Hepatocyte (in vitro differentiated cells): ENCODE results near the gene FAAH2. TPM values are rescaled to one million over a fixed set of nuclear protein-coding genes. Genes with fewer than 3 reads are reported as not detected.

ENCODE experiments used
- DNase-seq: peaks from one replicate; pipeline ENCODE4 v3.0.0-alpha.2; 2016; ENCODE audit warnings: low spot score
- H2AFZ ChIP-seq: fragments of 200-600 bp; sonication (generic); 2 replicates; pipeline ENCODE4 v1.6.0; 2016; ENCODE audit warnings: antibody characterized with exemption, mild to moderate bottlenecking
- H3K27ac ChIP-seq: fragments of 200-600 bp; sonication (generic); 2 replicates; pipeline ENCODE4 v1.5.1; 2016; ENCODE audit warnings: mild to moderate bottlenecking
- H3K27me3 ChIP-seq: fragments of 200-600 bp; sonication (generic); 2 replicates; pipeline ENCODE4 v1.6.1; 2016
- H3K36me3 ChIP-seq: fragments of 200-600 bp; sonication (generic); replicated peaks from 2 replicates; pipeline ENCODE4 v1.5.1; 2016; ENCODE audit warnings: low read depth; ENCODE audit not compliant: insufficient read depth
- H3K4me1 ChIP-seq: fragments of 200-600 bp; sonication (generic); 2 replicates; pipeline ENCODE4 v1.5.1; 2016; ENCODE audit warnings: mild to moderate bottlenecking, moderate library complexity; ENCODE audit not compliant: insufficient read depth
- H3K4me2 ChIP-seq: fragments of 200-600 bp; sonication (generic); 2 replicates; pipeline ENCODE4 v1.6.0; 2016
- H3K4me3 ChIP-seq: fragments of 200-600 bp; sonication (generic); 2 replicates; pipeline ENCODE4 v1.5.1; 2016; ENCODE audit warnings: mild to moderate bottlenecking
- H3K79me2 ChIP-seq: fragments of 200-600 bp; sonication (generic); 2 replicates; pipeline ENCODE4 v1.6.0; 2017; ENCODE audit warnings: mild to moderate bottlenecking
- H3K9me2 ChIP-seq: fragments of 200-600 bp; sonication (generic); replicated peaks from 2 replicates; pipeline ENCODE4 v1.6.0; 2017; ENCODE audit warnings: mild to moderate bottlenecking; ENCODE audit not compliant: insufficient read depth
- H3K9me3 ChIP-seq: fragments of 200-600 bp; sonication (generic); 2 replicates; pipeline ENCODE4 v1.5.1; 2016; ENCODE audit warnings: low read depth, mild to moderate bottlenecking
- H4K20me1 ChIP-seq: fragments of 200-600 bp; sonication (generic); 2 replicates; pipeline ENCODE4 v1.6.0; 2016; ENCODE audit warnings: mild to moderate bottlenecking; ENCODE audit not compliant: insufficient read depth, poor library complexity, severe bottlenecking
- EZH2 ChIP-seq: fragments of 200-600 bp; sonication (generic); IDR thresholded peaks from 2 replicates; pipeline ENCODE4 v1.6.1; 2016; ENCODE audit warnings: antibody characterized with exemption, mild to moderate bottlenecking, borderline replicate concordance
- EZH2phosphoT487 ChIP-seq: fragments of 200-600 bp; sonication (generic); IDR thresholded peaks from one replicate; pipeline ENCODE4 v1.6.1; 2018; ENCODE audit warnings: antibody characterized with exemption, mild to moderate bottlenecking, low read depth, moderate library complexity; ENCODE audit not compliant: unreplicated experiment, severe bottlenecking
- WGBS: methylation state at CpG from one replicate; pipeline ENCODE4 v1.1.6; 2016; ENCODE audit warnings: low lambda C conversion rate; ENCODE audit errors: missing lambda C conversion rate; 5-methylcytosine and 5-hydroxymethylcytosine counted together
- polyA plus RNA-seq: library from polyadenylated mRNA; unstranded; fragments of >200 nt; fragmentation: Nextera tagmentation; extraction: Ambion mirVana; gene quantifications from 2 replicates; pipeline ENCODE4 v1.2.1, GENCODE V29; 2016
- total RNA-seq: library from RNA; depleted of rRNA; stranded (reverse); fragments of >200 nt; gene quantifications from 2 replicates; pipeline ENCODE4 v1.2.3, GENCODE V29; 2014
- TF ChIP-seq, protein P1 (sequence below): fragments of 200-600 bp; sonication (generic); IDR thresholded peaks from 2 replicates; pipeline ENCODE4 v1.5.1; 2016; ENCODE audit warnings: antibody characterized with exemption, mild to moderate bottlenecking; ENCODE audit not compliant: poor library complexity

FAAH2 gene
- total and polyA plus RNA-seq, 2 experiments from 2014 or later = 7.5 to 10.1 TPM

GRCh38 chrX:57270980-57271379, 15.5 kb upstream of the FAAH2 start:
- no peaks in the 10 kb centered on the region for H3K27me3 ChIP-seq
- H3K79me2 ChIP-seq = no peaks in the 10 kb centered on the region
- no peak overlapping the region for H3K4me3 ChIP-seq
- H3K27ac ChIP-seq = no peak overlapping the region
- H3K4me2 ChIP-seq = no peak overlapping the region
- H3K9me2 ChIP-seq = no peaks in the 10 kb centered on the region
- H2AFZ ChIP-seq = no peak overlapping the region
- DNase-seq = no peak
- TF ChIP-seq, protein P1, sequence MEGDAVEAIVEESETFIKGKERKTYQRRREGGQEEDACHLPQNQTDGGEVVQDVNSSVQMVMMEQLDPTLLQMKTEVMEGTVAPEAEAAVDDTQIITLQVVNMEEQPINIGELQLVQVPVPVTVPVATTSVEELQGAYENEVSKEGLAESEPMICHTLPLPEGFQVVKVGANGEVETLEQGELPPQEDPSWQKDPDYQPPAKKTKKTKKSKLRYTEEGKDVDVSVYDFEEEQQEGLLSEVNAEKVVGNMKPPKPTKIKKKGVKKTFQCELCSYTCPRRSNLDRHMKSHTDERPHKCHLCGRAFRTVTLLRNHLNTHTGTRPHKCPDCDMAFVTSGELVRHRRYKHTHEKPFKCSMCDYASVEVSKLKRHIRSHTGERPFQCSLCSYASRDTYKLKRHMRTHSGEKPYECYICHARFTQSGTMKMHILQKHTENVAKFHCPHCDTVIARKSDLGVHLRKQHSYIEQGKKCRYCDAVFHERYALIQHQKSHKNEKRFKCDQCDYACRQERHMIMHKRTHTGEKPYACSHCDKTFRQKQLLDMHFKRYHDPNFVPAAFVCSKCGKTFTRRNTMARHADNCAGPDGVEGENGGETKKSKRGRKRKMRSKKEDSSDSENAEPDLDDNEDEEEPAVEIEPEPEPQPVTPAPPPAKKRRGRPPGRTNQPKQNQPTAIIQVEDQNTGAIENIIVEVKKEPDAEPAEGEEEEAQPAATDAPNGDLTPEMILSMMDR = no peak
- no peak for TF ChIP-seq EZH2phosphoT487
- TF ChIP-seq EZH2 = no peak
- H3K9me3 ChIP-seq = peaks cover 6% of the 10 kb centered on the region
- 83% methylated on average over 3 of the region's 3 CpGs for WGBS
- H3K4me1 ChIP-seq = no peaks in the 10 kb centered on the region
- H4K20me1 ChIP-seq = no peaks in the 10 kb centered on the region
- no peaks in the 10 kb centered on the region for H3K36me3 ChIP-seq

DNA sequence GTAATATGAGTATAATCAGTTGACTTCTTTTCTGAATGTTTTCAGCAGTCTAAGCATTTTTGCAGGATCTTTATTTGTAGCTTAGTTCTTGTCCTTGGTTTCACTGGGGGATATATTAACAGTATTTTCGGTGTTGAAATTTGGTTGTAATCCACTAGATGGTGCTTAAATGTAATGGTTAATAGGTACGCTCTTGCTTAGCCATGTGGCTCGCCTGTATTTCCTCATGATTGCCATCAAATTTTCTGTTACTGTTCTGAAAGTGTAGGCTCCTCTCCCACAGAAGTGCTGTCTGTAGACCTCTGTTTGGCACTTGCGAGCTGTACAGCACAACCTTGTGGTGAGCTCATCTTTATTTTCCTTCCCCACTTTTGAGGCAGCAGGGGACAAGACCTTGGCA, 3.9 kb upstream of the FAAH2 start:
- 64% methylated on average over 4 of the region's 4 CpGs for WGBS
- Histone ChIP-seq H3K9me2 (no peaks in the 10 kb centered on the region), H3K4me1 (no peaks in the 10 kb centered on the region), H3K79me2 (no peaks in the 10 kb centered on the region), H3K27ac (no peak overlapping the region), H2AFZ (no peak overlapping the region), H3K4me3 (no peak overlapping the region), H3K36me3 (no peaks in the 10 kb centered on the region), H3K27me3 (no peaks in the 10 kb centered on the region), H3K9me3 (no peaks in the 10 kb centered on the region), H3K4me2 (no peak overlapping the region), H4K20me1 (no peaks in the 10 kb centered on the region)
- no peak for DNase-seq
- TF ChIP-seq EZH2phosphoT487 (no peak), EZH2 (no peak)
- TF ChIP-seq, protein P1 = no peak

GRCh38 chrX:57285001-57285400, 1.5 kb upstream of the FAAH2 start:
- H3K27ac ChIP-seq = no peak overlapping the region
- peaks cover 13% of the 10 kb centered on the region for H3K79me2 ChIP-seq
- no peaks in the 10 kb centered on the region for H3K4me1 ChIP-seq
- no peaks in the 10 kb centered on the region for H3K9me2 ChIP-seq
- no peaks in the 10 kb centered on the region for H3K9me3 ChIP-seq
- H2AFZ ChIP-seq = no peak overlapping the region
- H4K20me1 ChIP-seq = no peaks in the 10 kb centered on the region
- 75% methylated on average over 3 of the region's 3 CpGs for WGBS
- H3K36me3 ChIP-seq = no peaks in the 10 kb centered on the region
- H3K27me3 ChIP-seq = no peaks in the 10 kb centered on the region
- no peak overlapping the region for H3K4me3 ChIP-seq
- H3K4me2 ChIP-seq = no peak overlapping the region
- no peak for DNase-seq
- TF ChIP-seq EZH2phosphoT487 = no peak

DNA sequence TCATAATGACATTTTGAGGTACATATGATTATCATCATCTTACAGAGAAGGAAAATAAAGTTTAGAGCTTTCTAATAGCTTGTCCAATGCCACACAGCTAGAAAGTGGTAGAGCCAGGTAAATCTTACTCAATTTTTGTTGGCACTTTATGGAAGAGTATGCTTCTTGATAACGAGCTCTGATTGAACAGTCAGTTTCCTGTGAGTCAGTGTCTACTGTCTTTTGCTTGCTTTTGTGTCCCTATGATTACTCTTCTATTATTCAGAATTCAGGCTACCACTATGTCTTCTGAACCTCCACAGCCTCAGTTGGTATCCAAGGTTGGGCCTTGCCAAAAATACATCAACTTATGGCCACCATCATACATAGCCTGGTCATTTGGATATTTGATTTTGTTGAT, 2.6 kb downstream of the FAAH2 start:
- no peak overlapping the region for H3K4me3 ChIP-seq
- H3K27ac ChIP-seq = no peak overlapping the region
- H3K36me3 ChIP-seq = no peaks in the 10 kb centered on the region
- no peak overlapping the region for H3K4me2 ChIP-seq
- H3K9me2 ChIP-seq = no peaks in the 10 kb centered on the region
- H3K9me3 ChIP-seq = no peaks in the 10 kb centered on the region
- H3K4me1 ChIP-seq = no peaks in the 10 kb centered on the region
- no peak for DNase-seq
- H2AFZ ChIP-seq = no peak overlapping the region
- H4K20me1 ChIP-seq = no peaks in the 10 kb centered on the region
- no peak for TF ChIP-seq EZH2phosphoT487
- no peak for TF ChIP-seq EZH2
- TF ChIP-seq, protein P1 = no peak
- H3K27me3 ChIP-seq = no peaks in the 10 kb centered on the region
- H3K79me2 ChIP-seq = peaks cover 13% of the 10 kb centered on the region
- 90% methylated on average over 1 of the region's 1 CpG for WGBS
